Hematopoietic multipotent progenitor cell treated with erythropoietin and hydrocortisone succinate and interleukin-3 and kit ligand, for 8 days (in vitro differentiated cells): ENCODE data around the gene ADNP2.
"Not testable (repeated sequence)": the region's sequence is repeated elsewhere in the genome, so short reads cannot be mapped to it uniquely, and the experiment has no call there.

Experiments
- DNase-seq: peaks from one replicate; pipeline ENCODE4 v3.0.0-alpha.2; 2015

ADNP2 gene

GRCh38 chr18:80148326-80149199 is 39.5 kb downstream of the ADNP2 start:
- no peak for DNase-seq

- no peak for DNase-seq
Measured at GRCh38 chr18:80149667-80150066, 40.6 kb downstream of the ADNP2 start.

GRCh38 chr18:80154293-80154692 is 45.2 kb downstream of the ADNP2 start:
- DNase-seq = peak; percentile 65

GRCh38 chr18:80157708-80158343 is 48.8 kb downstream of the ADNP2 start:
- peak; percentile 74 for DNase-seq

- DNase-seq = no peak
Measured at GRCh38 chr18:80158365-80158764, 49.3 kb downstream of the ADNP2 start.

GRCh38 chr18:80159713-80160636 is 50.9 kb downstream of the ADNP2 start:
- DNase-seq = peak; percentile 54

- DNase-seq = no peak
Measured at GRCh38 chr18:80161781-80162417, 52.8 kb downstream of the ADNP2 start.

- no peak for DNase-seq
Measured at GRCh38 chr18:80163183-80163582, 54.1 kb downstream of the ADNP2 start.

GRCh38 chr18:80164727-80165355 is 55.8 kb downstream of the ADNP2 start:
- not testable (repeated sequence) for DNase-seq

GRCh38 chr18:80166240-80166639 is 57.2 kb downstream of the ADNP2 start:
- no peak for DNase-seq

GRCh38 chr18:80166725-80167124 is 57.7 kb downstream of the ADNP2 start:
- DNase-seq = no peak

GRCh38 chr18:80167331-80167730 is 58.3 kb downstream of the ADNP2 start:
- no peak for DNase-seq

- no peak for DNase-seq
Measured at GRCh38 chr18:80167931-80168330, 58.9 kb downstream of the ADNP2 start.

GRCh38 chr18:80168346-80168745 is 59.3 kb downstream of the ADNP2 start:
- DNase-seq = no peak

GRCh38 chr18:80168982-80169381 is 59.9 kb downstream of the ADNP2 start:
- no peak for DNase-seq

- no peak for DNase-seq
Measured at GRCh38 chr18:80169607-80170006, 60.5 kb downstream of the ADNP2 start.

GRCh38 chr18:80170395-80171053 is 61.5 kb downstream of the ADNP2 start:
- no peak for DNase-seq

- peak; percentile 11 for DNase-seq
Measured at GRCh38 chr18:80171054-80171872, 62.2 kb downstream of the ADNP2 start.

- no peak for DNase-seq
Measured at GRCh38 chr18:80172056-80172455, 63.0 kb downstream of the ADNP2 start.

- no peak for DNase-seq
Measured at GRCh38 chr18:80173060-80173459, 64.0 kb downstream of the ADNP2 start.
